ENCODE results near the gene AGPAT1. TPM values are rescaled to one million over a fixed set of nuclear protein-coding genes. Genes with fewer than 3 reads are reported as not detected.
A peak's percentile ranks its signal among the peaks of the same experiment; 100 is the strongest.
"Not testable (repeated sequence)": the region's sequence is repeated elsewhere in the genome, so short reads cannot be mapped to it uniquely, and the experiment has no call there.

AGPAT1 gene
- total RNA-seq, 1 experiment from 2014 or later, result 51.3 TPM

- no peak for DNase-seq (ENCODE audit: low spot score)
Measured at GRCh38 chr6:32148289-32149091, 27.4 kb downstream of the AGPAT1 start.

GRCh38 chr6:32147401-32148132, 28.3 kb downstream of the AGPAT1 start:
- no peak for DNase-seq (ENCODE audit: low spot score)

- DNase-seq (ENCODE audit: low spot score), result no peak
Measured at GRCh38 chr6:32146687-32147086, 29.2 kb downstream of the AGPAT1 start.

DNA sequence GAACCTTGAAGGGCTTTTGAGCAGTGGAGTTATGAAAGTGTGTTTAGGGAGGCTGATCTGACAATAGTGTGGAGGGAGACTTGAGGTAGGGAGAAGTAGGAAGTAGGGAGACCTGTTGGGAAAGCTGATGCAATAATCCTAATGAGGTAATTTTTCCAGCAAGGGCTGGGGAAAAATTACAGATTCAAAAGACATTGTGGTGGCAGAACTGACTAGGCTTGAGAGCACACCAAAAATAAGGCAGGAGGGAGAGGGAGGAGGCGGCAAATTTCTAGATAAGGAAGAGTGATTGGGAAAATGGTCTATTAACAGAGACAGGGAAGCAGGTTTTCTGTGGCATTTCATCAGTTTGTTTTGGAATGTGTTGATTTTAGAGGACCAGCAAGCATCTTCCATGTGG, 29.6 kb downstream of the AGPAT1 start:
- DNase-seq (ENCODE audit: low spot score), result no peak

DNA sequence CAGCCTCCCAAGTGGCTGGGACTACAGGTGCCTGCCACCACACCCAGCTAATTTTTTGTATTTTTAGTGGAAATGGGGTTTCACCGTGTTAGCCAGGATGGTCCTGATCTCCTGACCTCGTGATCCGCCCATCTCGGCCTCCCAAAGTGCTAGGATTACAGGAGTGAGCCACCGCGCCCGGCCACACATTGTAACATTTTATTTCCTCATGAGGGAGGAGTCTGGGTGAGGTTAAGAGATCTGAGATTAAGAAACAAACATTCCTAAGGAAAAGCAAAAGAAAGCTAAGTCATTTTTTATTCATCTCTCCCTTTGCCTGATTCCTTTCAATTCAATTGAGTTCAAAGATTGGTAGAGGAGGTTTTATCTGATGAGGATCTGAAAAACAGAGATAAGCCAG, 31.6 kb downstream of the AGPAT1 start:
- not testable (repeated sequence) for DNase-seq (ENCODE audit: low spot score)

- DNase-seq (ENCODE audit: low spot score), result no peak
Measured at GRCh38 chr6:32140420-32141046, 35.4 kb downstream of the AGPAT1 start.

GRCh38 chr6:32139590-32139989, 36.3 kb downstream of the AGPAT1 start:
- DNase-seq (ENCODE audit: low spot score), result no peak

DNA sequence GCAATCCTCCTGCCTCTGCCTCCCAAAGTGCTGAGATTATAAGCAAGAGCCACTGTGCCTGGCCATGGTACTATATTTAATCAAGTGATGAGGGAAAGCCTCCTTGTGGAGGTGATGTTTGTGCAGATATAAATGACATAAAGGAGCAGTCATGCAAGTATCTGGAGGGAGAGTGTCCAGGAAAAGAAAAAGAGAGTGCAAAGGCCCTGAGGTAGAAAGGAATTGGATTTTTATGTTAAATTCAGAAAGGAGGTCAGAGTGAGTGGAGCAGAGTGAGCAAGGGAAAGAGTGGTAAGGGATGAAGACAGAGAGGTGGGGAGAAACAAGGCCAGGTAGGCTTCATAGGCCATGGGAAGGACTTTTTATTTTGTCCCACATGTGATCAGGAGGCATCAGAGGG, 38.4 kb downstream of the AGPAT1 start:
- DNase-seq (ENCODE audit: low spot score), result no peak

- no peak for DNase-seq (ENCODE audit: low spot score)
Measured at GRCh38 chr6:32133786-32134185, 42.1 kb downstream of the AGPAT1 start.

GRCh38 chr6:32132110-32132509, 43.8 kb downstream of the AGPAT1 start:
- no peak for DNase-seq (ENCODE audit: low spot score)

- no peak for DNase-seq (ENCODE audit: low spot score)
Measured at GRCh38 chr6:32131439-32131948, 44.4 kb downstream of the AGPAT1 start.

- DNase-seq (ENCODE audit: low spot score), result no peak
Measured at GRCh38 chr6:32129297-32130088, 46.4 kb downstream of the AGPAT1 start.

GRCh38 chr6:32128751-32129296, 47.1 kb downstream of the AGPAT1 start:
- DNase-seq (ENCODE audit: low spot score), result no peak

GRCh38 chr6:32127717-32128592, 47.9 kb downstream of the AGPAT1 start, which contains the start of gene ATF6B:
ATF6B (minus strand) TSS chr6:32128246; CDS start chr6:32128207, 39 bp downstream.
- DNase-seq (ENCODE audit: low spot score), result peak; percentile 99

DNA sequence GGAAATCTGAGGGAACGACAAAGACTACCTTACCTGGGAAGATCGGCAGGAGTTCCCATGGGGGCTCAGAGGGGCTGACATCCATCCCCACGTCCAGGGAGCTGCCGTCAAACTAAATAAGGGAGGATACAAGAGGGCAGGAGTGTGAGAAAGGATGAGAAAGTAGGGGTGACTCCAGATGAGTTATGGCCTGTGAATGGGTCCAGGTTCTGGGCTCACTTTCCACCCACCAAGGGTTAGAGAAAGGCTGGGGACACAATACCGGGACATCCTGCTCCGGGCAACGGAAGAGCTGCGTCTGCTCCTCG, 48.5 kb downstream of the AGPAT1 start:
- DNase-seq (ENCODE audit: low spot score), result no peak

- no peak for DNase-seq (ENCODE audit: low spot score)
Measured at GRCh38 chr6:32126880-32127279, 49.0 kb downstream of the AGPAT1 start.

DNA sequence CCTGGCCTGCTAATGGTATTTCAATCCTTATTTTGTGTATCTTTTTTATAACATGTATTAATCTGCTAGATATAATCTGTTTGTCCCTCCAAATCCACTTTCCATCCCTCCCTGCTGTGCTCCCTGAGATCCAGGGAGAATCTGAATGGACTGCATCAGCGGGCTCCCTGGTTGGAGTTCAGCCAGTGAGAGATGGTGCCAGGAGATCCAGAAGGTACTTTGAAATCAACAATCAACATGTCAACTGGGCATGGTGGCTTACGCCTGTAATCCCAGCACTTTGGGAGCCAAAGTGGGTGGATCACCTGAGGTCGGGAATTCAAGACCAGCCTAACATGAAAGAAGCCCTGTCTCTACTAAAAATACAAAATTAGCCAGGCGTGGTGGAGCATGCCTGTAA, 52.2 kb downstream of the AGPAT1 start:
- DNase-seq (ENCODE audit: low spot score), result no peak

GRCh38 chr6:32120573-32121059, 55.3 kb downstream of the AGPAT1 start:
- DNase-seq (ENCODE audit: low spot score), result no peak

GRCh38 chr6:32118782-32119628, 56.9 kb downstream of the AGPAT1 start:
- peak; percentile 70 for DNase-seq (ENCODE audit: low spot score)

All from H4 (cell line).